ENCODE results near the gene ATP6V1C2. TPM values are rescaled to one million over a fixed set of nuclear protein-coding genes. Genes with fewer than 3 reads are reported as not detected.

The ATP6V1C2 gene
- total and polyA plus RNA-seq, 2 of the 4 experiments (the other 2 are of a cell fraction): not detected

DNA sequence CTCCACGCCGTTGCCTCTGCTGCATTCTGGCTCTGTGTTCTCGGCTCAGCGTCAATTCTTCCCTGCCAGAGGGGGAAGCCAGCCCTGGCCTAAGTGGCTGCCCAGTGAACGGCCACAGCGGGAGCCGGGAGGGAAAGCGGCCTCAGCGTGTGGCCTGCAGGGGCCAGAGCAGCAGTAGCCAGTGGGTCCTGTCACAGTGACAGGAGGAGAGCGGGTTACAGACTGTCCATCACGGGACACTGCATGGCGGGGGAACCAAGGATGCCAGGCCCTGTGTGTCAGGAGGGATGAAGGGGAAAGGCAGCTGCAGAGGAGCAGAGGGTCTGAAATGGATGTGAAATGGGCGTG is 51.4 kb downstream of the ATP6V1C2 start:
- Histone ChIP-seq H4K5ac (ENCODE audit: low read depth, low read length) (no peak overlapping the region), H2BK120ac (ENCODE audit: low read depth, low read length) (no peak overlapping the region), H3K9ac (ENCODE audit: low read depth, low read length) (no peak overlapping the region), H2BK15ac (ENCODE audit: low read depth, low read length) (no peak overlapping the region), H4K8ac (ENCODE audit: low read depth in 2 of 2, low read length in 2 of 2) (no peak overlapping the region), H3K56ac (ENCODE audit: extremely low read depth, insufficient read depth, low read length) (no peak overlapping the region), H3K9me3 (ENCODE audit: control insufficient read depth, insufficient read depth, low read length) (no peaks in the 10 kb centered on the region), H2AK9ac (replicated peaks; ENCODE audit: low read depth, low read length, poor library complexity) (no peak overlapping the region), H3K23ac (ENCODE audit: low read depth, low read length) (no peak overlapping the region), H4K91ac (ENCODE audit: insufficient read depth, low read depth, low read length) (no peak overlapping the region), H3K4me3 (ENCODE audit: insufficient read depth, low read depth, low read length) (no peak overlapping the region), H3K14ac (replicated peaks; ENCODE audit: low read depth, low read length) (no peak overlapping the region), H2BK20ac (ENCODE audit: low read depth, low read length) (no peak overlapping the region), H2AFZ (replicated peaks; ENCODE audit: low read length, poor library complexity) (no peak overlapping the region), H3K18ac (ENCODE audit: low read depth, low read length) (no peak overlapping the region), H3K79me1 (ENCODE audit: low read depth in 1 of 2, low read length in 2 of 2) (no peaks in the 10 kb centered on the region), H3K4ac (ENCODE audit: low read depth, low read length) (no peak overlapping the region), H3K4me1 (ENCODE audit: control insufficient read depth, insufficient read depth, low read length) (no peaks in the 10 kb centered on the region), H3K27me3 (ENCODE audit: control insufficient read depth, insufficient read depth, low read length) (peaks cover 18% of the 10 kb centered on the region; the same call in 1 of the 2 replicates), H2BK5ac (ENCODE audit: low read depth, low read length, poor library complexity, severe bottlenecking) (no peak overlapping the region), H3K27ac (ENCODE audit: insufficient read depth, low read length) (no peak overlapping the region), H3K36me3 (ENCODE audit: control insufficient read depth, insufficient read depth, low read length) (no peaks in the 10 kb centered on the region; the same call in 1 of the 2 replicates), H2AK5ac (ENCODE audit: low read depth, low read length) (no peak overlapping the region), H4K20me1 (ENCODE audit: insufficient read depth, low read length) (no peaks in the 10 kb centered on the region; the same call in 1 of the 2 replicates), H3K9me1 (ENCODE audit: insufficient read depth, low read length) (no peaks in the 10 kb centered on the region), H3K4me2 (ENCODE audit: low read depth, low read length) (no peak overlapping the region)
- TF ChIP-seq RCOR1 (IDR thresholded peaks at IDR 0.05; ENCODE audit: insufficient replicate concordance, low read length) (no peak), SMC3 (IDR thresholded peaks at IDR 0.05; ENCODE audit: low read depth, low read length) (no peak), CEBPB (IDR thresholded peaks at IDR 0.05; ENCODE audit: low read depth, low read length) (no peak), MAZ (IDR thresholded peaks at IDR 0.05; ENCODE audit: borderline replicate concordance, low read depth, low read length) (no peak), MXI1 (IDR thresholded peaks at IDR 0.05; ENCODE audit: borderline replicate concordance, low read depth, low read length) (no peak), NFE2L2 (IDR thresholded peaks at IDR 0.05; ENCODE audit: low read depth, low read length) (no peak), BHLHE40 (IDR thresholded peaks at IDR 0.05; ENCODE audit: low read depth, low read length) (no peak), MAFK (IDR thresholded peaks at IDR 0.05; ENCODE audit: low read depth, low read length) (no peak), POLR2A (IDR thresholded peaks at IDR 0.05; ENCODE audit: low read depth, low read length) (no peak), CHD1 (IDR thresholded peaks at IDR 0.05; ENCODE audit: low read depth, low read length) (no peak)
- TF ChIP-seq, protein P1, sequence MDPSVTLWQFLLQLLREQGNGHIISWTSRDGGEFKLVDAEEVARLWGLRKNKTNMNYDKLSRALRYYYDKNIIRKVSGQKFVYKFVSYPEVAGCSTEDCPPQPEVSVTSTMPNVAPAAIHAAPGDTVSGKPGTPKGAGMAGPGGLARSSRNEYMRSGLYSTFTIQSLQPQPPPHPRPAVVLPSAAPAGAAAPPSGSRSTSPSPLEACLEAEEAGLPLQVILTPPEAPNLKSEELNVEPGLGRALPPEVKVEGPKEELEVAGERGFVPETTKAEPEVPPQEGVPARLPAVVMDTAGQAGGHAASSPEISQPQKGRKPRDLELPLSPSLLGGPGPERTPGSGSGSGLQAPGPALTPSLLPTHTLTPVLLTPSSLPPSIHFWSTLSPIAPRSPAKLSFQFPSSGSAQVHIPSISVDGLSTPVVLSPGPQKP (IDR thresholded peaks at IDR 0.05; ENCODE audit: borderline replicate concordance, low read depth, low read length): no peak
- TF ChIP-seq, protein P2, sequence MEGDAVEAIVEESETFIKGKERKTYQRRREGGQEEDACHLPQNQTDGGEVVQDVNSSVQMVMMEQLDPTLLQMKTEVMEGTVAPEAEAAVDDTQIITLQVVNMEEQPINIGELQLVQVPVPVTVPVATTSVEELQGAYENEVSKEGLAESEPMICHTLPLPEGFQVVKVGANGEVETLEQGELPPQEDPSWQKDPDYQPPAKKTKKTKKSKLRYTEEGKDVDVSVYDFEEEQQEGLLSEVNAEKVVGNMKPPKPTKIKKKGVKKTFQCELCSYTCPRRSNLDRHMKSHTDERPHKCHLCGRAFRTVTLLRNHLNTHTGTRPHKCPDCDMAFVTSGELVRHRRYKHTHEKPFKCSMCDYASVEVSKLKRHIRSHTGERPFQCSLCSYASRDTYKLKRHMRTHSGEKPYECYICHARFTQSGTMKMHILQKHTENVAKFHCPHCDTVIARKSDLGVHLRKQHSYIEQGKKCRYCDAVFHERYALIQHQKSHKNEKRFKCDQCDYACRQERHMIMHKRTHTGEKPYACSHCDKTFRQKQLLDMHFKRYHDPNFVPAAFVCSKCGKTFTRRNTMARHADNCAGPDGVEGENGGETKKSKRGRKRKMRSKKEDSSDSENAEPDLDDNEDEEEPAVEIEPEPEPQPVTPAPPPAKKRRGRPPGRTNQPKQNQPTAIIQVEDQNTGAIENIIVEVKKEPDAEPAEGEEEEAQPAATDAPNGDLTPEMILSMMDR (conservative IDR thresholded peaks at IDR 0.05; ENCODE audit: low read depth, low read length): no peak
- TF ChIP-seq, protein P3, sequence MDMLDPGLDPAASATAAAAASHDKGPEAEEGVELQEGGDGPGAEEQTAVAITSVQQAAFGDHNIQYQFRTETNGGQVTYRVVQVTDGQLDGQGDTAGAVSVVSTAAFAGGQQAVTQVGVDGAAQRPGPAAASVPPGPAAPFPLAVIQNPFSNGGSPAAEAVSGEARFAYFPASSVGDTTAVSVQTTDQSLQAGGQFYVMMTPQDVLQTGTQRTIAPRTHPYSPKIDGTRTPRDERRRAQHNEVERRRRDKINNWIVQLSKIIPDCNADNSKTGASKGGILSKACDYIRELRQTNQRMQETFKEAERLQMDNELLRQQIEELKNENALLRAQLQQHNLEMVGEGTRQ (IDR thresholded peaks at IDR 0.05; ENCODE audit: low read depth, low read length): no peak
- ChIA-PET POLR2A (ENCODE audit: unreplicated experiment) (no interaction called here), CTCF (no interaction called here)
- intact Hi-C loops (cut with micrococcal nuclease) (no loop called here), in situ Hi-C loops (cut with MboI; ENCODE audit: low sequenced_read_pairs) (no loop called here), dilution Hi-C loops (cut with HindIII; ENCODE audit: low sequenced_read_pairs, unreplicated experiment) (no loop called here)
- DNase-seq (no peak), ATAC-seq (ENCODE audit: low read depth) (no peak)
- 74% methylated on average over 9 of the region's 13 CpGs; no CpG with 5 or more reads in 1 of the 2 experiments for WGBS, 2 experiments (ENCODE audit: extremely low coverage in 2 of 2, insufficient read length in 1 of 2)
- no TSS peak for BruUV-seq (replicated peaks)
